GM19397 (cell line): ENCODE data around the gene CELSR1.
"Not testable (repeated sequence)": the region's sequence is repeated elsewhere in the genome, so short reads cannot be mapped to it uniquely, and the experiment has no call there.

Source experiments
- ATAC-seq: cut with Tn5 transposase; IDR thresholded peaks from one replicate; pipeline ENCODE4 v1.9.1; 2021; ENCODE audit warnings: mild to moderate bottlenecking, moderate library complexity; ENCODE audit not compliant: unreplicated experiment

CELSR1 gene

DNA sequence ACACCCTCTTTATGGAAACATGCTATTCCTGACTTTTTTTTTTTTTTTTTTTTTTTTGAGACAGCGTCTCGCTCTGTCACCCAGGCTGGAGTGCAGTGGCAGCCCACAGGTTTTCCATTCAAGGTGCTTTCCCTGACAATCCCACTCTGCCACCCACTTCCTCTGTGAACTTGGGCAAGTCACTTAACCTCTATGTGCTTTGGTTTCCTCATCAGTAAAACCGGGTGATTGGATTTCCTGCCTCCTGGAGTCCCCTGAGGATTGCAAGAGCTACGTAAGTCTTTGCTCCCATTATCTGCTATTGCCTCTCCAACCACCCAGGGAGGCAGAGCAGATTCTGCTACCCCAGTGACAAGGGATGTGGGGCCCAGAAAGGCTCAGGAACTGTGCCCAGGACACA, 54.1 kb downstream of the CELSR1 start:
- no peak for ATAC-seq

- ATAC-seq: no peak
Measured at GRCh38 chr22:46482056-46482675, 55.3 kb downstream of the CELSR1 start.

DNA sequence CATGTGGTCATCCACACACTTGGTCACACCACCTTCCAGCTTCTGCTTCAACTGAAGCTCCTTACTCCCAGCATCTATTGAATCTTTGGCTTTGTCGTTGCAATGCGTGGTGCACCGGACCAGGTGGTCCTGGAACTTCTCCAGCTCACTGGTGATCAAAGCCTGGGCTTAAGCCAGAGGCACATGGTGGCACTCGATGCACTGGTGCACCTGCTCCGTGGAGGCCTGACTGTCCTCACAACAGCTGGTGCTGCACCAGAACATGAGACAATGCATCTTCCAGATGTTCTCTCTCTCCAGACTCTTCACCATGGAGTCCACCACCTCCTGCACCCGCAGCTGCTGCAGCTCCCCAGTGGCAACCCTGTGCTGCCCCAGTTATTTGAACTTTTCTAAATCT, 56.0 kb downstream of the CELSR1 start:
- ATAC-seq: no peak

- no peak for ATAC-seq
Measured at GRCh38 chr22:46480396-46480795, 57.0 kb downstream of the CELSR1 start.

- ATAC-seq: no peak
Measured at GRCh38 chr22:46479046-46479445, 58.4 kb downstream of the CELSR1 start.

DNA sequence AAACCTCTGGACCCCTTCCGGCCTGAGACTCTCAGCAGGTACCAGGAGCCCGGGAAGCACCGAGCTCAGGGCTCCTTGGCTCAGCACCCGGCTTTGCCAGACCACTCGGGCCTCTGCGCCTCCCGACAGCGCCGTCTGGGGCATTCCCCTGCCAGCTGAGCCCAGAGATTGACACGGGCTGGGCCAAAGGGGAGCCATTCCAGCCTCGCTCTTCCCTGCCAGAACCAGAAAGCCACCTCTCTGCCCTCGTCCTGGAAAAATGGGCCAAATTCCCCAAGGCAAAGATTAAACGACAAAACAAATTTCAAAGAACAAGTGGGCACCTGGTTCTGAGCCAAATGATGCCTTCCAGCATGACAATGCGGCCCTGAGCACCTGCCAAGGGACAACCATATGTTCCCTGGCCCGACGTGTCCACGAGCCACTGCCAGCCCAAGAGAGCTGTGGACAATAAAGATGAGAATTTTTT, 59.3 kb downstream of the CELSR1 start:
- ATAC-seq: no peak

- no peak for ATAC-seq
Measured at GRCh38 chr22:46476547-46476941, 60.9 kb downstream of the CELSR1 start.

DNA sequence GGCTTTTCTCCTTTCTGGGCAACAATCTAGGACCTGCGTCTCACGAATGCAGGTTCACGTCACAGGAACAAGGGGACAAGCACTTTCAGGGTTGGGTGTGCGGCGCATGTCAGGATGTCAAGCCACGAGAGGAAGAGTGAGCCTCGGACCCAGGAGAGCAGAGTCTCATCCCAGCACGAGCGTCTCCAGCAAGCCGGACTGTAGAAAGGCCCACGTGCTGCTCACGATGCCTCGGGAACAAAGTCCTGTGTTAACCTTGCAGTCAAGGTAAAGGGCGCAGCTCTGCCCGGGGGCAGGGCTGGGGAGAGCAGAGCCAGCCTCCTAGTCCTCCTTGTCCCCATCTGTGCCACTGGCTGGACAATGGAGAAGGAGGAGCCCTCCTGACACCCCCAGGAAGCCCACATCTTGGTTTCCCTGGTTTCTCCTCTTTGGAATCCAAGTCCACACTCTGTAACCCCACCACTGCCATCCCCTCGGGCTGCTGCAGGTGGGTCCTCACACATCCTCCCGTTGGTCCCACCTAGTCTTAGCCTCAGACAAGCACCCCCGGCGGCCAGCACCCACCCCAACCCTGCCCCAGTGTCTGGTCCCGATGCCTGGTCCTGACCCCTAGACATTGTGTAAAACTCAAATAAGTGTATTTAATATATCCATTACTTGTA, 63.4 kb downstream of the CELSR1 start:
- no peak for ATAC-seq

GRCh38 chr22:46473021-46473779, 64.2 kb downstream of the CELSR1 start:
- ATAC-seq: no peak

GRCh38 chr22:46472722-46473016, 64.8 kb downstream of the CELSR1 start:
- ATAC-seq: no peak

DNA sequence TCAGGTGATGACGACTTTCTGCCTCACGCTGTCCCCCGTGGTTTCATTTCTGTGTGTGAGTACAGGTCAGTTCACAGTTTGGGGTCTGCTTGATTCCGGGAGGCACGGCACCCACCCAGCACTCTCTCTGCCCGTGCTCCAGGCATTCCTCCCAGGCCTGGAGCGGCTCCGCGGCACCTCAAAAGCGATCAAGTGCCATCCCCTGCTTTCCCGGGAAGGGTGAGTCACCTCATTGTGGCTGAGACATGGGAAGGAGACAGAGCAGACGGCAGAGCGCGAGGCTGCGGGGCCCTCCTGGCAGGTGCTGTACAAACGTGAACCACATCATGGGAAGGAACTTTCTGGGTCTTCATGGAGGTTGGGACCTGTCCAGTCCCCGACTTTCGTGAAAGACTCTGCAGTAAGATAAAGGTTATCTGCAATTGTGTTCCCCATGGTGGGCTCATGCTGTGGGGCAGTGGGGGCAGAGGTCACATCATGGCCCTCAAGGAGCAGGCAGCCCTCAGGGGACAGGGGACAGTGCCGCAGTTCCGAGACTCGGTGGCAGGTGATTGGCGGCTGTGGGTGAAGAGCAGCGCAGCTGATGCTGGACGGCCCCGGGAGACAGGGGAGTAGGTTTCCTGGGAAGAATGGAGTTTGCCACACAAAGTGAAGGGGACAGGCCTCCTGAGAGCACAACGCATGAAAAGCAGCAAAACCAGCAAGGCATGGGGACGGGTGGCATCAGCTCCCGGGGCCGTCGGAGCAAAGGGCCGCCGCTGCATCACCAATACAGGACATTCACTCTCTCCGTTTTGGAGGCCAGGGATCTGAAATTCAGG, 65.3 kb downstream of the CELSR1 start:
- no peak for ATAC-seq

DNA sequence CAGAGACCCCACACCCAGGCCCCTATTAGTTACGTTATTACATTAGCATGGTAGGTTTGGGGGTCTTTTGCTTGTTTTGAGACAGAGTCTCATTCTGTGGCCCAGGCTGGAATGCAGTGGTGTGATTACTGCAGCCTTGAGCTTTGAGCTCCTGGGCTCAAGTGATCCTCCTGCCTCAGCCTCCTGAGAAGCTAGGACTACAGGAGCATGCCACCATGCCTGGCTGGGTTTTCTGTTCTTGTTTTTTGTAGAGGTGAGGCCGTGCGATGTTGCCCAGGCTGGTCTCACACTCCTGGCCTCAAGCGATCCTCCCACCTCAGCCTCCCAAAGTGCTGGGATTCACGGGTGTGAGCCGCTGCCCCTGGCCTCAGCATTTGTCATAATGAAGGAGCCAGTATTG, 66.1 kb downstream of the CELSR1 start:
- ATAC-seq: not testable (repeated sequence)

DNA sequence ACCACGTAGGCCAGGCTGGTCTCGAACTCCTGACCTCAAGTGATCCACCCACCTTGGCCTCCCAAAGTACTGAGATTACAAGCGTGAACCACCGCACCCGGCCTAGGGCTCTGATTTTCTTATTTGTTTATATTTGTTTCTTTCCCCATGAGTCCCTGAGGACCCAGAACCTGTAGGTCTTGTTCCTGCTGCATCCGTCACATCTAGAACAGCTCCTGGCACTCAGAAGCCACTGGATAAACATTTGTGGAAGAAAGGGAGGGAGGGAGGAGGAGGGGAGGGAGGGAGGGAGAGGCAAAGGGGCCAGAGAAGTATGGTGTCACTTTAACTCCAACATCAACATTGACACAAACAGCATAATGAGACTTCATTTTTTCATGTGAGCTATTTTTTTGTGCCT, 67.7 kb downstream of the CELSR1 start:
- ATAC-seq: no peak

DNA sequence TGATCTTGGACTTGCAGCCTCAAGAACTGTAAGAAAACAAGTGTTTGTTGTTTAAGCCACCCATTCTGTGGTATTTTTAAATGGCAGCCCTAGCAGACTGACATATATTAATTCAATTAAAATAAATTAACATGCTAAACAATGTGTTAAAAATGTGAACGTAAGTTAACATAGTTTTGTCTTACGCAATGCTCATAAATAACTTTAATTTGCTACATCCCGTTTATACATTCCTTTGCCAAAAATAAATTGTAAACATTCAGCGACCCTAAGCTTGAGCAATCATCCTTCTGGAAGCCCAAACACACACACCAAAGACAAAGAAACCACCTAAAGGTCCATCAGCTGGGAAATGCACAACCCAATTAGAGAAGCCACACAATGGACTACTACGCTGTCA, 70.4 kb downstream of the CELSR1 start:
- no peak for ATAC-seq

DNA sequence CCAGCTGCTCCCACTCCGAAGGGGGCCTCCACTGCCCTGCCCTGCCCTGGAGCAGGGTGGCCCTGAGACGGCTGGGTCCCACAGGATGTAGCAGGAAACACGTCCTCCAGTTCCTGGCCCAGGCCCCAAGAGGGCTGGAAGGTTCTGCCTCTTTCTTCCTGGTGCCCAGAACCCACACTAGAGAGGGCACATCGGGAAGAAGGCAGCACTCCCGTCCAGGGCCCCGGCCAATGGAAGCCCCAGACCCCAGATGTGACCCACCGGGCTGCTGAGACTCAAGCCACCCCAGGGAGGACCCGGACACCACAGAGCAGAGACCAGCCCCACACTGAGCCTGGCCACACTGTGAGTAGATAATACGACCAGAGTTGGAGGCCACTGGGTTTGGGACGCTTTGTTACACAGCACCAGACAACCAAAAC, 71.2 kb downstream of the CELSR1 start:
- ATAC-seq: no peak

GRCh38 chr22:46465793-46466192, 71.6 kb downstream of the CELSR1 start:
- ATAC-seq: no peak

GRCh38 chr22:46465345-46465720, 72.1 kb downstream of the CELSR1 start:
- no peak for ATAC-seq

DNA sequence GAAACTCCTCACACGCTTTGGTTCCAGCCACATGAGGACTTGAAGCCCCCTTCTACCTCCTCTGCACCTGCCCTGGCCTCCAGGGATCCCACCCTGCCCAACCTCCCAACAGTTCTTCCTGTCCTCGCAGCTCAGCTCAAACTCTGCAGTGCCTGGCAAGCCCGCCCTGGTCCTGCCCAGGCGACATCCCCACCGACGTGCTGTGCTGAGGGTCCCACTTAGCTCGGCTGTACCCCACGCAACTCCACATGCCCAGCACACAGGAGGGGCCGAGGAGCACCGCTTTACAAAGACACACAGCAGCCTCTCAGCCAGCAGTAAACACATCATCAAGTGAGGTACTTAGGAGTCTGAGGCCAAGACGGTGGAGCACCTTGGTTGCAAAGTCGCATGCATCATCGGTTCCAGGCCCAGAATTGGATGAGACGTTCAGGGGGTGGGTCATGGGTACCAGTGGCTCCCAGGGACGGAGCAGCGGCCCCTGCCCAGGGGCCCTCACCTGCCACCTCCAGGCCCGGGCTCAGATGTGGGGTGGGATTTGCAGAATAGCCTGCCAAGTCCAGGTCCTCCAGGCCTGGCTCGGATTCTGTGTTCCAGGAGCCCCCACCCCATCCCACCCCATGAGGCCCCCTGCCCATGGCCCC, 72.6 kb downstream of the CELSR1 start:
- ATAC-seq: no peak

DNA sequence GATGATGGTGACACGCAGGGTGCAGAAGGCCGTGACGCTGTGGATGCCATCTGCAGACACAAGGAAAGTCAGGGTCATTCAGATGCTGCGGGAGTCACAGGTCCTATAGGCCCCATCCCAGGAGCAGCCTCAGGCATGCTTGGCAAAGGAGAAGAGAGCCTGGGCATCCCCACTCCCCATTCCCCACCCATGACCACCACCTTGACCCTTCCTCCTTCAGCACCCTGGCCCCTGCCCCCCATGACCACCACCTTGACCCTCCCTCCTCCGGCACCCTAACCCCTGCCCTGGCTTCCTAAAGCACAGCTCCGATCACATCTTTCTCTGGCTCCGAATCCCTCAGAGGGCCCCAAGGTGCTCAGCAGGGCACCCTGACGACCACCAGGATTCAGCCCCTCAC, 73.1 kb downstream of the CELSR1 start:
- ATAC-seq: no peak

GRCh38 chr22:46463435-46464227, 73.8 kb downstream of the CELSR1 start:
- no peak for ATAC-seq
